GM12801 (cell line): ENCODE results near the gene TMEM115.

Source experiments
- TF ChIP-seq, protein P1 (sequence below): IDR thresholded peaks from one replicate; pipeline ENCODE4 v1.5.1; 2011; ENCODE audit warnings: control low read depth; ENCODE audit not compliant: insufficient read length; ENCODE audit errors: extremely low read depth

The TMEM115 gene

DNA sequence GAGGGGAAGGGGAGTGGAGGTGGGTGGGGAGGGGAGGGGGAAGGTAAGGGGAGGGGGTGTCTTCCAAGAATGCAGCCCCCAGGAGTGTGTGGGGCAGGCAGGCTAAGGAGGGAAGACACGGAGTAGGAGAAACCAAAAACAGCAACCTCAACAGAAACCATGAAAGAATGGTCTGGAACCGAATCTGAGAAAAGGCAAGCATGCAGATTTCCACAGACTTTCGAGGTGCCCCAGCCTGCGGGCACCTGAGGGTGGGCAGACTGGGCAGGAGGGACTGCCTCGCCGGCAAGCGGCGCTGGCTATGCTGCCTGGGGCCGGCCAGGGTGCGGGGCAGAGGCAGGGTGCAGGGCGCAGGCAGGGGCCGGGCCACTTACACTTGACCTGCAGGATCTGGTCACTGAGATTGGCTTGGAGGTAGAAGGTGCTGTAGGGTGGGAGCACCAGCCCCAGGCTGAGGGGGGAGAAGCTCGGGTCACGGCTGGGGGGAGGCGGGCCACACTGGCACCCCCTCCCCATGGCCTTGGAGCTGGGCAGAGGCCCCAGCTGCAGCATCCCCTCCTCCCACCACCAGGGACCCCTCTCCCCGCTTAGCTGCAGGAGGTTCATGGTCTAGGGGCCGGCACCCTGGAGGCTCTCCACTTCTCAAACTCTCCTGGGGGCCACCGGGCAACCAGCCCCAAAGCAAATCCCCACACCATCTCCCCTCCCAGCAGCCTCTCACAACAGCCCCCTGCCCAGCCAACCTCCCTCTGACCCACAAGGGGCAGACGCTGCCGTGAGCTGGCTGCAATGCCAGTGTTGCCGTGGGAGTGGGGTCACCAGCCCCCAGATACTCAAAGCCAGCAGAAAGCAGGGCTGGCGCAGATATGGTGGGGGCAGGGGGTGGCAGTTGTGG lies 15.3 kb upstream of the TMEM115 start:
- TF ChIP-seq, protein P1, sequence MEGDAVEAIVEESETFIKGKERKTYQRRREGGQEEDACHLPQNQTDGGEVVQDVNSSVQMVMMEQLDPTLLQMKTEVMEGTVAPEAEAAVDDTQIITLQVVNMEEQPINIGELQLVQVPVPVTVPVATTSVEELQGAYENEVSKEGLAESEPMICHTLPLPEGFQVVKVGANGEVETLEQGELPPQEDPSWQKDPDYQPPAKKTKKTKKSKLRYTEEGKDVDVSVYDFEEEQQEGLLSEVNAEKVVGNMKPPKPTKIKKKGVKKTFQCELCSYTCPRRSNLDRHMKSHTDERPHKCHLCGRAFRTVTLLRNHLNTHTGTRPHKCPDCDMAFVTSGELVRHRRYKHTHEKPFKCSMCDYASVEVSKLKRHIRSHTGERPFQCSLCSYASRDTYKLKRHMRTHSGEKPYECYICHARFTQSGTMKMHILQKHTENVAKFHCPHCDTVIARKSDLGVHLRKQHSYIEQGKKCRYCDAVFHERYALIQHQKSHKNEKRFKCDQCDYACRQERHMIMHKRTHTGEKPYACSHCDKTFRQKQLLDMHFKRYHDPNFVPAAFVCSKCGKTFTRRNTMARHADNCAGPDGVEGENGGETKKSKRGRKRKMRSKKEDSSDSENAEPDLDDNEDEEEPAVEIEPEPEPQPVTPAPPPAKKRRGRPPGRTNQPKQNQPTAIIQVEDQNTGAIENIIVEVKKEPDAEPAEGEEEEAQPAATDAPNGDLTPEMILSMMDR: no peak

DNA sequence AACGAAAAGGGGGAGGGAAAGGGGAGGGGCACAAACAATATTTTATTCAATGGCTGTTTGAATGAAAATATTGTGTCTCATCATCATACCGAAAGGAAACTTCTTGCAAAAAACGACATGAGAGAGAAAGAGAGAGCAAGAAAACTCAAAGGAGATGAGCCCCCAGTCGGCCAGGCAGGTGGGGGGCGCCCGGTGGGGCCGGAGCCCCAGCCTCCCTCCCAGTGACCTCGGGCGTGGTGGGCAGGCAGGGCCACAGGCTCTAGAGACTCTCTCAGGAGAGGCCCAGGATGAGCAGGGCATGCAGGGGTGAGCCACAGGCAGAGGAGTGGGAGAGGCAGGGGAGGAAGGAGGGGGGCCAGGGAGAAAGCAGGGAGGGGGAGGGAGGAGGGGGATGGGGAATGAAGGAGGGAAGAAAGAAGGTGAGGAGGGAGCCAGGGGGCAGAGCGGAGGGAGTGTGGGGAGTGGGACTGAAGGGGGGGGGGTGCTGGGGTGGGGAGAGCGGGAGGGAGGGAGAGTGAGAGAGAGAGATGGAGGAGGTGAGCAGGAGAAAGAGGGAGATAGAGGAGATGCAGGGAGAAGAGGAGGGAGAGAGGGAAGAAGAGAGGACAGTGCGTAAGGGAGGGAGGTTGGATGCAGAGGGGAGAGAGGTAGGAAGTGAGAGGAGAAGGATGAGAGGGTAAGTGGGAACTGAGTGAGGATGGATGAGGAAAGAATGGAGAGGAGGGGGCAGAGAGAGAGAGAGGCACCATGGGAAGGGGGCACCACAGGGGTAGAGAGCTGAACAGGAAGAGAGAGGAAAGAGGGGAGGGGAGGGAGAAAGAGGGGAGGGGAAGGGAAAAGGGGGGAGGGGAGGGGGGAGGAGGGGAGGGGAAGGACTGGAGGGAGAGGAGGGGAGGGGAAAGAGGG lies 14.1 kb upstream of the TMEM115 start:
- TF ChIP-seq, protein P1: no peak

DNA sequence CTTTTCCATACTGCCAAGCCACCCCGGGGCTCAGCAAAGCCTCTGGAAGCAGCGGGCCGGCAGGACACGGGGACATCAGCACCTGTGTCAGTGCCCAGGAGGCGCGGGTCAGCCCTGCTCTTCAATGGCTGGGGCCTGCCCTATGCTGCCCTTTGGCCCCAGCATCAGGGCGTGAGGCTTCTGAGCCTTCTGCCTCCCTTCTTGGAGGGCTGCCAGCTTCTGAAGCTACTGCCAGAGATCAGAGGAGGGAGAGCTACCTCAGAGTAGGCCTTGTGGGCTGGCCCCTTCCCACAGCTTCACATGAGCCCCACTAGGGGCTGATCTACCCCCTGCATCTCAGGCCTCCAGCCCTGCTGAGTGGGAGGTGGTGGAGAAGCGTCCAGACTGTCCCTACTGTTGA lies 13.0 kb upstream of the TMEM115 start:
- TF ChIP-seq, protein P1: no peak

DNA sequence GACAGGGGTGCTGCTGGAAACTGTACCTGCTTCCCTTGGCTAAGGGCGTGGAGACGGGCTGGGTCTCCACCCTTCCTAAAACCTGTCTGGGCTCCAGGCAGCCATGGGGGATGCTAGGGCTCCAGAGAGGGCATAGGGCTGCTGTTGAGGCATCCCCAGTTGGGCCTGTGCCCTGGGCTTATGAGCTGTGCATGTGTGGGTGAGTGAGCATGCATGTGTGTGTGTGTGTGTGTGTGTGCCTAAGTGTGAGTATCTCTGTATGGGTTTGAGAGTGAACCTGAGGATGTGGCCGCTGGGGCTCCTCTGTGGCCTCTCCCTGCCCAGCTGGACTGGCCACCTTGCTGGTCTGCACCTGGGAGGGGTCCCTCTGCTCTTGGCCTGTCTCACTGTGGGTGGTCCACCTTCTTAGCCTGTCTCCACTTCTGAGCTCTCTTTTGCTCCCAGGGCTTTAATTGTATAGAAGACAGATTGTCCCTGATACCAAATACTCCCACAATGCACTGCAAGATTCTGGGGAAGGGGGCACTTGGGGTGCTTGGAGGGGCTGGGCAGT lies 11.9 kb upstream of the TMEM115 start:
- TF ChIP-seq, protein P1: no peak

DNA sequence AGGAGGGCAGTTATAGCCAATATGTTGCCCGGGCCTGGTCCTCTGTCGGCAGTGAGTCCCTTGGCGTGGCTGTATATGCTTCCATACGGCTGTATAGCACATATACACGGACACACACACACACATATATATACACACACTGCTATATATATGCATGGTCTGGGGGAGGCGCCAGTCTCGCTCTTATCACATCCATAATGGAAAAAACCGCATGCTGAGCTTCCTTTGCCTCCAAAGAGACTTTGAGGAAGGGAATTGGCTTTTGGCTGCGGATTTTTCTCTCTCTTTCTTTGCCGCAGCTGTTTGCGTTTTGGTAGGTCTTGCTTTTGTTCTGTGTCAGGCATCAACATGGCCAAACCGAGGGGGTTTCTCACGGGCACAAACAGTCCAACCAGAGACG lies 11.3 kb upstream of the TMEM115 start:
- TF ChIP-seq, protein P1: no peak

DNA sequence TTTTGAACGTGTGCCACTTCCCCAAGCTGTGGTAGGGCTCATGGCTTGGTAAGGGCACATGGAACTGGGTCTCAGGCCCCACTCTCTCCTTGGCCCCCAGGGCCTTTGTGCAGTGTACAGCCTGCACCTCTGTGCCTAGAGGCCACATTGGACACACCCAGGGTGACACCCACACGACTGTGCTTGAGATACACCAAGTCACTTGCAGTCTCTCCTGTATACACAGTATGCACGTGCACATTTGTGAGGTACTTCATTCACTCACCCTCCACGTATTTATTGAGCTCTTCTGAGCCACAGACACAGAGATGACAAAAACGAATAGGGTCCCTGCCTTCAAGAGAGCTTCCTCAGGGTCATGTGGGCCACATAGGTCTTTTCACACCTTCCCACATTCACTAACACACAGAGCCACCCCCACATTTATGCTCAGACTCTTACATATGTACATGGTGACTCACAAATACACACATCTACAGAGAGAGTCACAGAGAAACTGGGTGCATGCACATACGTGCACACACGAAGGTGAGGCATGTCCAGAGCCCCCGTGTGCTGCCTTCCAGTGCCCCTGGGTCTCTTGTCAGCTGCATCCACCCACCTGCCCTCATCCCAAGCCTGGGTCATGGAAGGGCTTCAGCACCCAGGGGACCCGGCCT lies 9.8 kb upstream of the TMEM115 start:
- TF ChIP-seq, protein P1: no peak
